ENCODE data around the gene CEPT1. TPM values are rescaled to one million over a fixed set of nuclear protein-coding genes. Genes with fewer than 3 reads are reported as not detected.

Gene CEPT1
- total RNA-seq, 1 experiment from 2014 or later, result 33.0 TPM

- H4K91ac ChIP-seq (ENCODE audit: insufficient read length, low read depth, low read length), result no peak overlapping the region
- no peak overlapping the region for H3K4me2 ChIP-seq (ENCODE audit: insufficient read depth, insufficient read length, low read length)
- H3K79me1 ChIP-seq (ENCODE audit: insufficient read depth, low read depth, low read length, poor library complexity, severe bottlenecking), result no peaks in the 10 kb centered on the region
- H4K5ac ChIP-seq (ENCODE audit: insufficient read length, low read depth, low read length), result no peak overlapping the region
- WGBS (ENCODE audit: extremely low coverage, insufficient read length, low lambda C conversion rate), result no CpG with 5 or more reads among the region's 3 CpGs
- TF ChIP-seq CTCF (conservative IDR thresholded peaks at IDR 0.05), result no peak
- H3K18ac ChIP-seq (ENCODE audit: insufficient read length, low read depth, low read length), result no peak overlapping the region
- H2BK120ac ChIP-seq (ENCODE audit: low read depth, low read length, poor library complexity, severe bottlenecking), result no peak overlapping the region
- H3K56ac ChIP-seq (ENCODE audit: insufficient read length, low read depth, low read length), result no peak overlapping the region
- peaks cover 2% of the 10 kb centered on the region for H3K27me3 Mint-ChIP-seq (ENCODE audit: low read depth)
- no peaks in the 10 kb centered on the region for H3K4me1 ChIP-seq (ENCODE audit: insufficient read depth, low read length)
- H2AK5ac ChIP-seq (ENCODE audit: insufficient read length, low read length), result no peak overlapping the region
- H3K36me3 Mint-ChIP-seq (ENCODE audit: insufficient read depth in 1 of 3, low read depth in 3 of 3), result no peaks in the 10 kb centered on the region; a peak in 1 of 7 replicates
- H3K23ac ChIP-seq (ENCODE audit: insufficient read length, low read depth, low read length), result no peak overlapping the region
- H3T11ph ChIP-seq (ENCODE audit: low read length), result no peak overlapping the region
- H4K20me1 ChIP-seq (ENCODE audit: control insufficient read depth, insufficient read depth, insufficient read length), result no peaks in the 10 kb centered on the region
- no peak overlapping the region for H3K9ac ChIP-seq (ENCODE audit: extremely low read depth, insufficient read length, low read length)
- no peak overlapping the region for H3K27ac ChIP-seq (ENCODE audit: insufficient read length, low read depth, low read length)
- H3K27ac Mint-ChIP-seq, result no peak overlapping the region
- H2AFZ ChIP-seq (ENCODE audit: low read length), result no peak overlapping the region
- H3K27me3 ChIP-seq (ENCODE audit: insufficient read depth, low read length), result no peaks in the 10 kb centered on the region
- no peak overlapping the region for H2BK20ac ChIP-seq (ENCODE audit: low read depth, low read length, poor library complexity, severe bottlenecking)
- no peaks in the 10 kb centered on the region for H3K23me2 ChIP-seq (ENCODE audit: insufficient read length, low read depth, low read length, poor library complexity, severe bottlenecking)
- no peak overlapping the region for H2BK12ac ChIP-seq (ENCODE audit: insufficient read length, low read depth, low read length)
- H3K4me1 Mint-ChIP-seq, result peaks cover 5 to 12% of the 10 kb centered on the region in 2 experiments
- H2BK5ac ChIP-seq (ENCODE audit: insufficient read length, low read length), result no peak overlapping the region
- H4K8ac ChIP-seq (replicated peaks; ENCODE audit: insufficient read length, low read depth, low read length), result no peak overlapping the region
- H3K9me3 Mint-ChIP-seq, result peaks cover 0 to 2% of the 10 kb centered on the region in 2 experiments; a peak in 1 of 5 replicates
- no peaks in the 10 kb centered on the region for H3K9me3 ChIP-seq (ENCODE audit: control insufficient read depth, low read depth, low read length)
- no peak overlapping the region for H3K14ac ChIP-seq (ENCODE audit: insufficient read depth, low read length)
- H2BK15ac ChIP-seq (ENCODE audit: low read depth, low read length), result no peak overlapping the region
- no peak overlapping the region for H3K4ac ChIP-seq (ENCODE audit: low read depth, low read length)
- H3K79me2 ChIP-seq (ENCODE audit: insufficient read depth, low read length), result no peaks in the 10 kb centered on the region
- no peak overlapping the region for H3K4me3 Mint-ChIP-seq
- DNase-seq, result no peak
Observed at GRCh38 chr1:111199329-111199728, 59.3 kb downstream of the CEPT1 start.

Measured in H9 (cell line).